K562 (cell line): Measurements from ENCODE around the gene FRMD4A. TPM values are rescaled to one million over a fixed set of nuclear protein-coding genes. Genes with fewer than 3 reads are reported as not detected.

Experiments used
- CAMTA2 ChIP-seq: fragments of 250-450 bp; sonication (Bioruptor Pico); conservative IDR thresholded peaks from 2 replicates; pipeline ENCODE4 v1.5.1; 2022
- FOXK1 ChIP-seq: sonication (generic); formaldehyde crosslinking; IDR thresholded peaks from 2 replicates; pipeline ENCODE4 v1.8.0; 2022; ENCODE audit warnings: missing genetic modification reagents, mild to moderate bottlenecking, borderline replicate concordance
- PPARD ChIP-seq: fragments of 250-450 bp; sonication (Bioruptor Pico); IDR thresholded peaks from 2 replicates; pipeline ENCODE4 v1.8.0; 2022; ENCODE audit warnings: inconsistent platforms, mild to moderate bottlenecking, moderate library complexity
- PYGO2 ChIP-seq: fragments of 450-650 bp; IDR thresholded peaks from 2 replicates; pipeline ENCODE4 v1.6.1; 2016; ENCODE audit warnings: mild to moderate bottlenecking, missing genetic modification characterization, moderate library complexity, missing compliant biosample characterization
- SIRT6 ChIP-seq: IDR thresholded peaks from one replicate; pipeline ENCODE4 v1.6.1; 2012; ENCODE audit warnings: low read depth, mild to moderate bottlenecking, control low read depth, inconsistent platforms, low read length, moderate library complexity
- SMARCA4 ChIP-seq: fragments of 450-650 bp; IDR thresholded peaks from 2 replicates; pipeline ENCODE4 v1.6.1; 2016
- TCF7 ChIP-seq: sonication (generic); IDR thresholded peaks from 2 replicates; pipeline ENCODE4 v1.6.1; 2016; ENCODE audit warnings: antibody characterized with exemption, borderline replicate concordance
- polyA plus RNA-seq, 8 experiments: library from polyadenylated mRNA; depleted of rRNA in 4 of 8; stranded (reverse) in 5 of 8; unstranded in 3 of 8; fragments of >200 nt; fragmentation: Nextera tagmentation in 2 of 8; fragmentation: Illumina TruSeq in 1 of 8; extraction: Ambion mirVana in 2 of 8; extraction: Trizol in 1 of 8; gene quantifications; 2 replicates each; pipeline versions ENCODE4 v1.2.1 to v1.2.3, GENCODE V29; 2011 to 2014; ENCODE audit warnings: inconsistent platforms in 1 of 8, missing spikeins in 1 of 8
- total RNA-seq, 7 experiments: library from RNA; depleted of rRNA in 6 of 7; stranded (reverse); fragments of >200 nt in 6 of 7; fragmentation: Illumina TruSeq in 2 of 7; extraction: Trizol in 2 of 7; gene quantifications; 2 replicates each; pipeline versions ENCODE4 v1.2.1 to v1.2.3, GENCODE V29; 2011 to 2021; ENCODE audit warnings: low replicate concordance in 1 of 7
- TF ChIP-seq, protein P1 (sequence below): fragments of 450-650 bp; IDR thresholded peaks from 2 replicates; pipeline ENCODE4 v1.6.1; 2016; ENCODE audit warnings: mild to moderate bottlenecking
- TF ChIP-seq, protein P2 (sequence below): fragments of 250-450 bp; sonication (Bioruptor Pico); IDR thresholded peaks from 2 replicates; pipeline ENCODE4 v1.8.0; 2021; ENCODE audit warnings: moderate library complexity, mild to moderate bottlenecking, inconsistent platforms

The FRMD4A gene
- total and polyA plus RNA-seq, 9 of the 15 experiments (the other 6 are each of a cell fraction or from before 2014, with no cell fraction given) = 0.80 to 5.2 (median 3.0) TPM

GRCh38 chr10:14355750-14356149, 25.0 kb upstream of the FRMD4A start (continued):
- TF ChIP-seq PYGO2 (tag) (no peak), SMARCA4 (no peak), SIRT6 (no peak), PPARD (CRISPR knock-in tag) (no peak), TCF7 (no peak), CAMTA2 (CRISPR knock-in tag) (no peak), FOXK1 (CRISPR knock-in tag) (no peak)
- TF ChIP-seq, protein P1, sequence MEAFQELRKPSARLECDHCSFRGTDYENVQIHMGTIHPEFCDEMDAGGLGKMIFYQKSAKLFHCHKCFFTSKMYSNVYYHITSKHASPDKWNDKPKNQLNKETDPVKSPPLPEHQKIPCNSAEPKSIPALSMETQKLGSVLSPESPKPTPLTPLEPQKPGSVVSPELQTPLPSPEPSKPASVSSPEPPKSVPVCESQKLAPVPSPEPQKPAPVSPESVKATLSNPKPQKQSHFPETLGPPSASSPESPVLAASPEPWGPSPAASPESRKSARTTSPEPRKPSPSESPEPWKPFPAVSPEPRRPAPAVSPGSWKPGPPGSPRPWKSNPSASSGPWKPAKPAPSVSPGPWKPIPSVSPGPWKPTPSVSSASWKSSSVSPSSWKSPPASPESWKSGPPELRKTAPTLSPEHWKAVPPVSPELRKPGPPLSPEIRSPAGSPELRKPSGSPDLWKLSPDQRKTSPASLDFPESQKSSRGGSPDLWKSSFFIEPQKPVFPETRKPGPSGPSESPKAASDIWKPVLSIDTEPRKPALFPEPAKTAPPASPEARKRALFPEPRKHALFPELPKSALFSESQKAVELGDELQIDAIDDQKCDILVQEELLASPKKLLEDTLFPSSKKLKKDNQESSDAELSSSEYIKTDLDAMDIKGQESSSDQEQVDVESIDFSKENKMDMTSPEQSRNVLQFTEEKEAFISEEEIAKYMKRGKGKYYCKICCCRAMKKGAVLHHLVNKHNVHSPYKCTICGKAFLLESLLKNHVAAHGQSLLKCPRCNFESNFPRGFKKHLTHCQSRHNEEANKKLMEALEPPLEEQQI = no peak
- TF ChIP-seq, protein P2, sequence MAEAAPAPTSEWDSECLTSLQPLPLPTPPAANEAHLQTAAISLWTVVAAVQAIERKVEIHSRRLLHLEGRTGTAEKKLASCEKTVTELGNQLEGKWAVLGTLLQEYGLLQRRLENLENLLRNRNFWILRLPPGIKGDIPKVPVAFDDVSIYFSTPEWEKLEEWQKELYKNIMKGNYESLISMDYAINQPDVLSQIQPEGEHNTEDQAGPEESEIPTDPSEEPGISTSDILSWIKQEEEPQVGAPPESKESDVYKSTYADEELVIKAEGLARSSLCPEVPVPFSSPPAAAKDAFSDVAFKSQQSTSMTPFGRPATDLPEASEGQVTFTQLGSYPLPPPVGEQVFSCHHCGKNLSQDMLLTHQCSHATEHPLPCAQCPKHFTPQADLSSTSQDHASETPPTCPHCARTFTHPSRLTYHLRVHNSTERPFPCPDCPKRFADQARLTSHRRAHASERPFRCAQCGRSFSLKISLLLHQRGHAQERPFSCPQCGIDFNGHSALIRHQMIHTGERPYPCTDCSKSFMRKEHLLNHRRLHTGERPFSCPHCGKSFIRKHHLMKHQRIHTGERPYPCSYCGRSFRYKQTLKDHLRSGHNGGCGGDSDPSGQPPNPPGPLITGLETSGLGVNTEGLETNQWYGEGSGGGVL (CRISPR knock-in tag) = no peak
